Right cardiac atrium (tissue), 5 donors: ENCODE data around the gene GPR63. TPM values are rescaled to one million over a fixed set of nuclear protein-coding genes. Genes with fewer than 3 reads are reported as not detected.

ENCODE experiments used
- ATAC-seq, 2 donors: fragments of 200-7000 bp; cut with Tn5 transposase; one replicate each; pipeline versions ENCODE4 v1.8.0 to v1.9.1; 2020; ENCODE audit warnings: moderate library complexity in 2 of 2, mild to moderate bottlenecking in 1 of 2
- DNase-seq, 3 donors: peaks; one replicate each; pipeline ENCODE4 v3.0.0-alpha.2; 2020
- H3K27ac ChIP-seq: one replicate; pipeline ENCODE4 v1.5.1; 2013; ENCODE audit warnings: mild to moderate bottlenecking, low read length, control low read depth, moderate library complexity
- H3K27me3 ChIP-seq: one replicate; pipeline ENCODE4 v1.6.1; 2013; ENCODE audit not compliant: control insufficient read depth, insufficient read depth
- H3K4me1 ChIP-seq: one replicate; pipeline ENCODE4 v1.6.1; 2013; ENCODE audit warnings: low read length; ENCODE audit not compliant: control insufficient read depth, insufficient read depth
- H3K4me3 ChIP-seq: one replicate; pipeline ENCODE4 v1.5.1; 2013; ENCODE audit warnings: low read length, control low read depth
- H3K9me3 ChIP-seq: one replicate; pipeline ENCODE4 v1.6.1; 2013; ENCODE audit warnings: low read length; ENCODE audit not compliant: control insufficient read depth
- WGBS: extraction: QIAGEN DNeasy Blood & Tissue Kit; methylation state at CpG from one replicate; pipeline ENCODE4 v1.1.7; 2013; 5-methylcytosine and 5-hydroxymethylcytosine counted together
- intact Hi-C, 4 donors: fragments of 100-400 bp; cut with DNase I; formaldehyde crosslinking; loops; one replicate each; pipeline versions ENCODE4 v1.11.0 to v1.14.0; 2022 to 2023
- polyA plus RNA-seq: library from polyadenylated mRNA; stranded (reverse); fragments of 200-250 nt; gene quantifications from one replicate; pipeline ENCODE4 v1.2.3, GENCODE V29; 2013
- total RNA-seq, 4 donors: library from RNA; stranded (reverse); fragmentation: NEBNext Ultra II Directional; extraction: Animal tissue kit (Norgen Biotek cat#: 25700); gene quantifications; one replicate each; pipeline ENCODE4 v1.2.1, GENCODE V29; 2021
- donor health status: healthy with polysubstance abuse.
- donor health status: DM: no; HTN: yes; CAD: no.
- donor health status: DM: no; HTN: no; CAD: no.
- donor health status: DM: no; HTN: yes; CAD: no; lungs with severe emphysema.
- donor health status: DM: yes; HTN: yes; CAD: no.

Gene GPR63
- total and polyA plus RNA-seq, 5 donors: 0.29 to 0.63 (median 0.32) TPM

GRCh38 chr6:96789871-96790270 lies 47.4 kb downstream of the GPR63 start:
- intact Hi-C loops: no loop called here

GRCh38 chr6:96787846-96788580 lies 49.3 kb downstream of the GPR63 start:
- intact Hi-C loops: no loop called here
- Histone ChIP-seq H3K9me3 (no peaks in the 10 kb centered on the region), H3K27ac (no peak overlapping the region), H3K27me3 (no peaks in the 10 kb centered on the region), H3K4me1 (no peaks in the 10 kb centered on the region), H3K4me3 (no peak overlapping the region)
- whole genome bisulfite sequencing: 64% methylated on average over 9 of the region's 9 CpGs
- ATAC-seq (no peak), DNase-seq (no peak)

More at GRCh38 chr6:96789871-96790270, 47.4 kb downstream of the GPR63 start:
- Histone ChIP-seq H3K27me3 (no peaks in the 10 kb centered on the region), H3K4me1 (no peaks in the 10 kb centered on the region), H3K27ac (no peak overlapping the region), H3K4me3 (no peak overlapping the region), H3K9me3 (no peaks in the 10 kb centered on the region)
- ATAC-seq (no peak), DNase-seq (no peak)
- 77% methylated on average over 3 of the region's 3 CpGs for WGBS

GRCh38 chr6:96786336-96786735 lies 50.9 kb downstream of the GPR63 start:
- WGBS: 92% methylated on average over 2 of the region's 2 CpGs
- Histone ChIP-seq H3K27me3 (no peaks in the 10 kb centered on the region), H3K4me3 (no peak overlapping the region), H3K4me1 (no peaks in the 10 kb centered on the region), H3K9me3 (no peaks in the 10 kb centered on the region), H3K27ac (no peak overlapping the region)
- intact Hi-C loops: no loop called here
- ATAC-seq (no peak), DNase-seq (no peak)

- Histone ChIP-seq H3K9me3 (no peaks in the 10 kb centered on the region), H3K4me3 (no peak overlapping the region), H3K4me1 (no peaks in the 10 kb centered on the region), H3K27ac (no peak overlapping the region), H3K27me3 (no peaks in the 10 kb centered on the region)
- whole genome bisulfite sequencing: 21% methylated on average over 3 of the region's 3 CpGs
- ATAC-seq (no peak), DNase-seq (no peak)
- intact Hi-C loops: no loop called here
Observed at GRCh38 chr6:96784650-96785049, 52.6 kb downstream of the GPR63 start.

GRCh38 chr6:96783307-96783706 lies 54.0 kb downstream of the GPR63 start:
- Histone ChIP-seq H3K4me1 (no peaks in the 10 kb centered on the region), H3K9me3 (no peaks in the 10 kb centered on the region), H3K4me3 (no peak overlapping the region), H3K27ac (no peak overlapping the region), H3K27me3 (no peaks in the 10 kb centered on the region)
- 93% methylated on average over 2 of the region's 2 CpGs for whole genome bisulfite sequencing
- DNase-seq (no peak), ATAC-seq (no peak)
- intact Hi-C loops: no loop called here

GRCh38 chr6:96781557-96781956 lies 55.7 kb downstream of the GPR63 start:
- DNase-seq: no peak
- WGBS: 65% methylated on average over 1 of the region's 1 CpG

GRCh38 chr6:96777113-96777512 lies 60.2 kb downstream of the GPR63 start:
- Histone ChIP-seq H3K27ac (no peak overlapping the region), H3K27me3 (no peaks in the 10 kb centered on the region), H3K4me3 (no peak overlapping the region), H3K9me3 (no peaks in the 10 kb centered on the region), H3K4me1 (no peaks in the 10 kb centered on the region)
- no peak for ATAC-seq
- intact Hi-C loops: no loop called here
- 68% methylated on average over 4 of the region's 4 CpGs for WGBS
- DNase-seq: no peak

More at GRCh38 chr6:96781557-96781956, 55.7 kb downstream of the GPR63 start:
- Histone ChIP-seq H3K9me3 (no peaks in the 10 kb centered on the region), H3K27me3 (no peaks in the 10 kb centered on the region), H3K4me1 (no peaks in the 10 kb centered on the region), H3K4me3 (no peak overlapping the region), H3K27ac (no peak overlapping the region)
- no peak for ATAC-seq
- intact Hi-C loops: no loop called here

GRCh38 chr6:96775727-96776400 lies 61.4 kb downstream of the GPR63 start:
- Histone ChIP-seq H3K9me3 (no peaks in the 10 kb centered on the region), H3K27me3 (no peaks in the 10 kb centered on the region), H3K4me3 (no peak overlapping the region), H3K27ac (no peak overlapping the region), H3K4me1 (no peaks in the 10 kb centered on the region)
- DNase-seq (no peak), ATAC-seq (no peak)
- 57% methylated on average over 2 of the region's 2 CpGs for WGBS
- intact Hi-C loops: no loop called here

- Histone ChIP-seq H3K27me3 (no peaks in the 10 kb centered on the region), H3K27ac (no peak overlapping the region), H3K4me1 (no peaks in the 10 kb centered on the region), H3K4me3 (no peak overlapping the region), H3K9me3 (no peaks in the 10 kb centered on the region)
- ATAC-seq (no peak), DNase-seq (no peak)
- intact Hi-C loops: no loop called here
Observed at GRCh38 chr6:96766769-96767168, 70.5 kb downstream of the GPR63 start.

- Histone ChIP-seq H3K4me3 (no peak overlapping the region), H3K9me3 (no peaks in the 10 kb centered on the region), H3K4me1 (no peaks in the 10 kb centered on the region), H3K27ac (no peak overlapping the region), H3K27me3 (no peaks in the 10 kb centered on the region)
- intact Hi-C loops: no loop called here
- DNase-seq (peak in 1 of 3 donors; percentile 36), ATAC-seq (peak in 1 of 2 donors; percentile 26)
- WGBS: 73% methylated on average over 6 of the region's 6 CpGs
Observed at GRCh38 chr6:96762599-96762998, 74.7 kb downstream of the GPR63 start.

GRCh38 chr6:96761794-96762193 lies 75.5 kb downstream of the GPR63 start:
- 84% methylated on average over 12 of the region's 12 CpGs for WGBS
- Histone ChIP-seq H3K27ac (no peak overlapping the region), H3K4me1 (no peaks in the 10 kb centered on the region), H3K4me3 (no peak overlapping the region), H3K27me3 (no peaks in the 10 kb centered on the region), H3K9me3 (no peaks in the 10 kb centered on the region)
- intact Hi-C loops: no loop called here
- ATAC-seq: no peak
- no peak for DNase-seq
